Mucosa of descending colon (tissue), 3 donors: Measurements from ENCODE around the gene SEC14L1. TPM values are rescaled to one million over a fixed set of nuclear protein-coding genes. Genes with fewer than 3 reads are reported as not detected.

Experiments
- ATAC-seq: fragments of 200-7000 bp; cut with Tn5 transposase; one replicate; pipeline ENCODE4 v1.9.1; 2020; ENCODE audit warnings: mild to moderate bottlenecking, moderate library complexity
- DNase-seq, 3 donors: peaks; one replicate each; pipeline ENCODE4 v3.0.0-alpha.2; 2020
- H3K36me3 ChIP-seq: fragments of 200-600 bp; one replicate; pipeline ENCODE4 v1.8.0; 2021; ENCODE audit warnings: low read depth, mild to moderate bottlenecking
- H3K4me1 ChIP-seq: fragments of 200-600 bp; one replicate; pipeline ENCODE4 v1.8.0; 2021; ENCODE audit warnings: low read depth, mild to moderate bottlenecking
- H3K4me3 ChIP-seq: fragments of 200-600 bp; one replicate; pipeline ENCODE4 v1.8.0; 2021; ENCODE audit warnings: mild to moderate bottlenecking
- H3K9me3 ChIP-seq: fragments of 200-600 bp; one replicate; pipeline ENCODE4 v1.8.0; 2021; ENCODE audit warnings: mild to moderate bottlenecking
- CTCF ChIP-seq: fragments of 200-600 bp; IDR thresholded peaks from one replicate; pipeline ENCODE4 v1.8.0; 2022; ENCODE audit warnings: antibody characterized with exemption, mild to moderate bottlenecking
- intact Hi-C, 2 donors: fragments of 100-400 bp; cut with DNase I in 1 of 2; cut with micrococcal nuclease in 1 of 2; formaldehyde crosslinking; loops; one replicate each; pipeline versions ENCODE4 v1.11.0 to v1.11.1; 2022; cut with DNase I, micrococcal nuclease
- total RNA-seq, 3 donors: library from RNA; stranded (reverse); fragmentation: NEBNext Ultra II Directional in 2 of 3; extraction: Animal tissue kit (Norgen Biotek cat#: 25700) in 2 of 3; gene quantifications; one replicate each; pipeline versions ENCODE4 v1.2.1 to v1.2.4, GENCODE V29; 2021 to 2023
- donor health status: DM: no; HTN: no; CAD: no; lungs with moderate emphysema.
- donor health status: DM: no; HTN: no; CAD: no.
- donor health status: DM: no; HTN: yes; CAD: no.

SEC14L1 gene
- total RNA-seq, 3 donors from 2014 or later: 24.5 to 44.6 (median 44.0) TPM

- H3K4me3 ChIP-seq: no peak overlapping the region
- no peaks in the 10 kb centered on the region for H3K36me3 ChIP-seq
- TF ChIP-seq CTCF: no peak
- peak; percentile 56 to 67 (median 60) for DNase-seq
- peak; percentile 57 for ATAC-seq
- H3K4me1 ChIP-seq: peaks cover 3% of the 10 kb centered on the region
- intact Hi-C loops: no loop called here
- no peaks in the 10 kb centered on the region for H3K9me3 ChIP-seq
These were observed 14.2 kb upstream of the SEC14L1 start for GRCh38 chr17:77126519-77126918.

- intact Hi-C loops: no loop called here
- DNase-seq (peak; percentile 68 to 80 (median 75)), ATAC-seq (peak; percentile 86)
- Histone ChIP-seq H3K4me1 (peaks cover 3% of the 10 kb centered on the region), H3K4me3 (no peak overlapping the region), H3K9me3 (no peaks in the 10 kb centered on the region), H3K36me3 (no peaks in the 10 kb centered on the region)
- TF ChIP-seq CTCF: no peak
These were observed 12.9 kb upstream of the SEC14L1 start for GRCh38 chr17:77127735-77128361.

DNA sequence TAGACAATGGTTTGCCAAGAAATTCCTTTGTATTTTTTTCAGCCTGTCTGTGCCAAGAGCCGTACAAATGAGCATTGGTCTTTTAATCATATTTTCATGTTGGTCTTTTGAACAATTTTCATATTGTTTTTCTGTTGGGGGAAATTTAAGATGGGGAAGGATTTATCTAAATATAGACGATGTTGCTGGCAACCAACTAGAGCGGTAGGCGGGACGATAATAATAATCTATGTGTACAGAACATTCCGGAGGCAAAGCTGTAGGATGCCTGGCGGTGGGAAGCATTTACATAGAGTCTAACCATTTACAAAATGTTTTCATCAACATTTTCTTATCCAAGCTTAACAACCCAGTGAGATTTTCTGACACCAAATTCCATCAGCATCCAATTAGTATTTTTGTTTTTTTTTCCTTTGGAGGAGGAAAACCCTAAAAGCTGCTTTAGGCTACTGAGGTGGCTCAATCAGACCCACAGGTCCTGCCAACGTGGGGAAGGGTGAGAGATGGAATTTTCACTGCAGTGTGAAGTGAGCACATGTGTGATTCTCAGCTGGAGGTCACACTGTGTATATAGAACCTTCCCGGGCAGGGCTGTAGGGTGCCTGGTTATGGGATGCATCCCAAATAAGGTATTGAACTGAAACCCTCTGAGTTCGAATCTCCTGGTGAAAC is 11.7 kb upstream of the SEC14L1 start:
- no peak for DNase-seq
- TF ChIP-seq CTCF: no peak
- Histone ChIP-seq H3K4me1 (peaks cover 3% of the 10 kb centered on the region), H3K4me3 (no peak overlapping the region), H3K9me3 (no peaks in the 10 kb centered on the region), H3K36me3 (no peaks in the 10 kb centered on the region)
- no peak for ATAC-seq
- intact Hi-C loops: no loop called here

GRCh38 chr17:77129568-77130301 is 11.0 kb upstream of the SEC14L1 start:
- ATAC-seq (no peak), DNase-seq (no peak)
- Histone ChIP-seq H3K36me3 (no peaks in the 10 kb centered on the region), H3K9me3 (no peaks in the 10 kb centered on the region), H3K4me3 (no peak overlapping the region), H3K4me1 (peaks cover 3% of the 10 kb centered on the region)
- no peak for TF ChIP-seq CTCF
- intact Hi-C loops: no loop called here

- TF ChIP-seq CTCF: no peak
- H3K9me3 ChIP-seq: no peaks in the 10 kb centered on the region
- peaks cover 3% of the 10 kb centered on the region for H3K4me1 ChIP-seq
- no peak overlapping the region for H3K4me3 ChIP-seq
- H3K36me3 ChIP-seq: no peaks in the 10 kb centered on the region
- intact Hi-C loops: no loop called here
- ATAC-seq (no peak), DNase-seq (no peak)
These were observed 10.2 kb upstream of the SEC14L1 start for GRCh38 chr17:77130525-77130924.
